ENCODE measurements around the gene APC2.
"Not testable (repeated sequence)": the region's sequence is repeated elsewhere in the genome, so short reads cannot be mapped to it uniquely, and the experiment has no call there.

APC2 gene

DNA sequence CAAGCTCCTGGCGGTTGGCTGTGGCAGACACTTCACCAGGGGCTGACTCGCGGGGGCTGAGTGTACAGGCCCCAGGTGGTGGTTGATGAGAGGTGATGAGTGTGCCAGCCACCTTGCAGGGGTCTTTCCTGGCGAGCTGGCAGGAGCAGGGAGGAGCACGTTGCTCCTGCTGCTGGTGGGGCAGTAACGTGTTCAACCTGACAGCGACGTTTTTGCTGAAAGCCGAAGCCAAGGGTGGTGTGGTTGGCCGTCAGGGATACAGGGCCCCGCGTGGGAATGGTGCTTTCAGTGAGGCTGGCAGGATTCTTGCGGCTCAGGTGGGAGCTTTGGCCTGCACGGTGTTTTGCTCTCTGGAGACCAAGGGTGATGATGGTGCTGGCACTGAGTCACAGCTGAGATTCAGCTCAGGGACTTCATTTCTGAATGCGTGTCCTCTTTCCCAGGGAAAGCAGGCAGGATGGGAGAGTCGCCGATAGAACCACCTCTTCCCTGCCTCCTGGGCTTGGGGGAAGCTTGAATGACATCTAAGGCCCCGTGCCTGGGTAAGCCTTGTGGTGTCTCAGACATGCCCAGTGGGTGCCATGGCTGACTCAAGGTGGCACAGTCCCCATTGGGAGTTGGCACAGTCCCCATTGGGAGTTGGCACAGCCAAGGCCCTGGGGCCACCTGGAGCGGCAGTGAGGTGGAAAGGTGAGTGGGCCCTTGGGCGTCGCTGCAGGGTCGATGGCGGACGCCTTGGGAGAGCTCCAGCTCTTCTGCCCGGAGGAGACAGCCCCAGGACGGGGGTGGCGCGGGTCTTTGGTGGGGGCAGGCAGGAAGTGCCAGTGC lies 33.7 kb upstream of the APC2 start:
- no peak for DNase-seq (ENCODE audit: low read depth in 3 of 3)

DNA sequence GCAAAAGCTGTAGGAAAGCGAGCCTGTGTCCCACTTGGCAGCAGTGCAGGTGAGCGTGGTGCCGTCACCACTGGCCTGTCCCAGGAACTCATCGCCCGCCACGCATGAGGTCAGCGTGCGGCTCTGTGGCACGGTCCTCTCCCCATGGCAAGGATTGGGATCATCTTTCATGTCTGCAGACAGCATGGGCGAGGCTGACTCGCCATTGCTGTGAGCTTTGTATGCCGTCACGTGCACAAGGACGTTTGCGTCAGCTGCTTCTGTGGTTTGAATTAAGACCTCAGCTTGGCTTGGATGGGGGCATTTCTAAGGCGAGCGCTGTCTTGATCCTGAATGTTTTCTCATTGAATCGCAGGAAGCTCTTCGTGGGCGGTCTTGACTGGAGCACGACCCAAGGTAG lies 32.8 kb upstream of the APC2 start:
- no peak for DNase-seq (ENCODE audit: low read depth in 3 of 3)

DNA sequence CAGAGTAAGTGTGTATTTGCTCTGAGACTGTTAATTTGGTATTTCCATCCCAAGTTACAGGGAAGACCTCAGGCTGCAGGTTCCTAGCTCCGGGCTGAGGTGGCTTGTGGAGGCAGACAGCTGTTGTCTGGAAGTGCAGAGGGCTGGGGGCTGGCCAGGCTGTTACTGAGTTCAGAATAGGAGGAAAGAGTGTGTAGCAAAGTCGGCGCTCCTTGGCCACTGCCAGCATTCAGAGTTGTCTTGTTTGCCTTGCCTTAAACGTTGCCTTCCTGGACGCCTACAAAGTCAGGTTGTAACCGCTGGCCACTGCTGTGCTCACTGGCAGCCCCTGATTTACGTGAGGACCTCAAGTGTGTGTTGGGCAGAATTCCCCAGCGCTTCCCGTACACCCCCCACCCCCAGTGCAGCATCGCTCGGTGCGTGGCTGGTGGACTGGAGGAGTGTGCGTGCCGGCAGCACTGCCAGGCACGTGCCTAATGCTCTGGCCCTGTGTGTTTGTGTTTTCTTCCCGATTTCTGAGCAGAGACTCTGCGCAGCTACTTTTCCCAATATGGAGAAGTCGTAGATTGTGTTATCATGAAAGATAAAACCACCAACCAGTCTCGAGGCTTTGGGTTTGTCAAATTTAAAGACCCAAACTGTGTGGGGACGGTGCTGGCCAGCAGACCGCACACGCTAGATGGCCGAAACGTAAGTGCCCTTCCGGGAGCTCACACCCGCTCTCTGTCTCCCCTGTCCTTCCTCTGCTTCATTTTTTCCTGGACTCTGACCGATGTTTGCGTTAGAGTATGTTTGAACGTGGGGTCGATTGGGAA lies 32.0 kb upstream of the APC2 start:
- DNase-seq (ENCODE audit: low read depth in 3 of 3) = no peak

DNA sequence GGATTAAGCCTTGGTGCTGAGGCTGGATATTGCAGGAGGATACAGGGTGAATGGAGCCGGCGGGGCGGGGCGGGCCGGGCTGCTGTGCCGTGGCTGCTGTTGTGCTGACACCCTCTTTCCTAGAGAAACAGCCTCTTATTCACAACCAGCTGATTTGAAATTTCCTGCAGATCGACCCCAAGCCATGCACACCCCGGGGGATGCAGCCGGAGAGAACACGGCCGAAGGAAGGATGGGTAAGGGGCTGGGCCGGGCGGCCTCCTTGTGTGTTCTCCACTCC lies 31.5 kb upstream of the APC2 start:
- DNase-seq (ENCODE audit: low read depth in 3 of 3) = no peak

DNA sequence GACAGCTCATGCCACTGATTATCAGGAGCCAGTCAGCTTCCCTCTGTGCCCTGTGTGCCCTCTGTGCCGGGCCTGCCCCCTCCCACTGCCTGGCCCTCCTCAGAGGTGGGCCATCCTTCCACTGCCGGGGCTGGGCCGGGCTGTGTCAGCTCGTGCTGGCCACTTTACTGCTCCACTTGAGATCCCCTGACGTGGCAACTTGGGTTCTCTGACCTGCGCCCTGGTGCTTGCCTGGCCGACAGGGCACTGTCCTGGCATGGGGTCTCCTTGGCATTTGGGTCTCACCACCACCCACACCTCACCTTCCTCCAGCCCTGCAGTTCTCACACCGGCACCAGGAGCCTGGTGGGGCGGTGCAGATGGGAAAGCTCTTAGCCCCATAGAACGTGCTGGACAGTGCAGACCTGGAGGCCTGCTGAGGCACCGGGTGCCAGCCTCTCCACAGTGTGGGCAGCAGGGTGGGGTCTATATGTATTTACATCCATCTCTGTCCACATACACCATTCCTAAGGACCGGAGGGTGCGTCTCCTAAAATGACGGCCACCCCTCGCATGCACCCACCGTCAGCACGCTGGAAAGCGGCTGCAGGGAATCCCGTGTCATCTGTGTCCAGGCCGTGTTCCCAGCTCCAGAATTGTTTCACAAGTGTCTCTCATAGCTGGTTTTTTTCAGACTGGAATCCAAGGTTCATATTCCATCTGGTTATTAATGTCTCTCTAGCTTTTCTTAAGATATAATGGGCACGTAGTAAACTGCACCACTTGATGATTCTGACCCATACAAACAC lies 30.8 kb upstream of the APC2 start:
- DNase-seq (ENCODE audit: low read depth in 3 of 3) = no peak

DNA sequence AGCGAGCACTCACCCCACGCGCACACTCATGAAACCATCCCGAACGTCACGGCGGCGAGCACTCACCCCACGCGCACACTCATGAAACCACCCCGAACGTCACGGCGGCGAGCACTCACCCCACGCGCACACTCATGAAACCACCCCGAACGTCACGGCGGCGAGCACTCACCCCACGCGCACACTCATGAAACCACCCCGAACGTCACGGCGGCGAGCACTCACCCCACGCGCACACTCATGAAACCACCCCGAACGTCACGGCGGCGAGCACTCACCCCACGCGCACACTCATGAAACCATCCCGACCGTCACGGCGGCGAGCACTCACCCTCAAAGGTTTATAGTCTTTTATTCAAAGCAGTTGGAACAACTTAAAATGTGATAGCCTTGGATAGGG lies 29.8 kb upstream of the APC2 start:
- DNase-seq (ENCODE audit: low read depth in 3 of 3) = not testable (repeated sequence)

DNA sequence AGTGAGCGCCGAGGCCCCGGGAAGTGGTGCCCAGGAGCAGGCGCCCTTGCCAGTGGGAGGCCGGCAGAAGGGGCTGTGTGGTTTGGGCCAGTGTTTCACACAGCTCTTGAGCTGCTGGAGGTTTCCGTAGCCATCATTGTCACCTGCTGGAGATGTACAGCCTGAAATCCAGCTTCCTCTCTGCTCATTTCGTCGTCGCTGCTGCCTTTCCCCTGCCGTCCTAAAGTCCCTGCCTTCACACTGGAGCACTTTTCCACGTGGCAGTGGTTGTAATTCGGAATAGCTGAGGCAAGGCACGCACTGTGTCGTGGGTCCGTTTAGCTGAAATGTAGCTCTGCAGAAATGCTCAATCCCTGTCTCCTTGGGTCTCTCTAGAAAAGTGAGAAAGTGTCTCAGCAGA lies 29.3 kb upstream of the APC2 start:
- DNase-seq (ENCODE audit: low read depth in 3 of 3) = no peak

DNA sequence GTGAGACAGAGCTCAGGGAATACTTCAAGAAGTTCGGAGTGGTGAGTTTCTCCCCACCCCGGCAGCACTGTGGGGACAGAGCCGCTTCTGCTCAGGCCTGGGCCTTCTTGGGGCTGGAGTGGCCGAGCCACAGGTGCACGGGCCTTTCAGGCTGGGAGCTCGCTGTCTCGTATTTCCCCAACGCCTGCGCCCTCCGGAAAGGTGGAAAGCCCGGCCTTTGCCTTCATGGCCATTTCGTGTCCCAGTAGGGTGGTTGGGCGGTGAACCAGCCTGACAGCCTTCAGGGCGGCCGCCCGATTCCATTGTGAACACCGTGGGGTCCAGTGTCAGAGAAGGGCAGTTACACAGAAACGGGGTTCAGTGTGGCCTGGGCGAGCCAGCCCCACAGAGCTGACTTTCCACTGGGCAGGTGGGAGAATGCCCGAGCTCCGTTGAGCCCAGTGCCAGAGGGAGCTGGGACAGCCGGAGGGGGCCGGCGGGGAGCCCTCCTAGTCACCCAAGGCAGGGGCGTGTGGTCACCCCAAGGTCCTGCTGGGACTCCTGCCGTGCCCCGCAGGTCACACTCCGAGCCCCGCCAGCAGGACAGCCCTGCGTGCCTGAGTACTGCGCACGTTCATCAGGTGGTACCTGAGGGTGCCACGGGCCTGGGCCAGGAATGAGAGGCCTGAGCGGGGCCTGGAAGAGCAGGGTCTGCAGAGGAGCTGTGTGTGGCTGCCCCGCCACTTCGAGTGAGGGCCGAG lies 28.5 kb upstream of the APC2 start:
- no peak for DNase-seq (ENCODE audit: low read depth in 3 of 3)

DNA sequence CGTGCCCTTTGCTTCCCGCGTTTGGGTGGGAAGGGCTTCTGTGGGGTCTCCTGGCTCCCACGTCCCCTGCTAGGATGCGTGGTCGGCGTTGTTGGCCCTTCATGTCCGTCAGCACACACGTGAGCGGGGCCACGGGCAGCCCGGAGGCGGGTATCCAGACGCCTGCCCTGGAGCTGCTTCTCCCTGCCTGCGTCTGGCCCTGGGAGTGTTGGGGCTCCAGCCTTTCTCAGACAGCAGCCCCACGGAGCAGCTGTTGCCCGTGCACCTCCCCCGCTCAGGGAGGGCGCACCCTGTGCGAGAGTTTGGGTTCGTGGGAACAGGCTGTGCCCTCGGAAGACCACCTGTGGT lies 28.0 kb upstream of the APC2 start:
- no peak for DNase-seq (ENCODE audit: low read depth in 3 of 3)

DNA sequence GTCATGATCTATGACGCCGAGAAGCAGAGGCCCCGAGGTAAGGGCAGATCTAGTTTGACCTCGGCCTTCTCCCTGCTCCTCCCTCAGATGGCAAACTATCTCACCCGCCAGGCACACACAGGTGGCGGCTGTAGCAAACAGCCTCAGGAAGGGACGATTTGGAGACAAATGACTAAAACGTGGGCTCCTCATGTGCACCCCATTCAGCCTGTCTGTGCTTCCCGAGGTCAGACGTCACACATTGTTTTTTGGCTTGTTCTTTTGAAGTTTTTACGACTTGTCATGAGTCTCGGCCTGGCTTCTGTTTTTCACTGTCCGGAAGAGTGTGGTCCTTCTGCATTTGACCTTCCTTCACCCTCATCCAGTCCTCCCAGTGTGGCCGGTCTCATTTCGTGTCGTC lies 27.6 kb upstream of the APC2 start:
- DNase-seq (ENCODE audit: low read depth in 3 of 3) = no peak

DNA sequence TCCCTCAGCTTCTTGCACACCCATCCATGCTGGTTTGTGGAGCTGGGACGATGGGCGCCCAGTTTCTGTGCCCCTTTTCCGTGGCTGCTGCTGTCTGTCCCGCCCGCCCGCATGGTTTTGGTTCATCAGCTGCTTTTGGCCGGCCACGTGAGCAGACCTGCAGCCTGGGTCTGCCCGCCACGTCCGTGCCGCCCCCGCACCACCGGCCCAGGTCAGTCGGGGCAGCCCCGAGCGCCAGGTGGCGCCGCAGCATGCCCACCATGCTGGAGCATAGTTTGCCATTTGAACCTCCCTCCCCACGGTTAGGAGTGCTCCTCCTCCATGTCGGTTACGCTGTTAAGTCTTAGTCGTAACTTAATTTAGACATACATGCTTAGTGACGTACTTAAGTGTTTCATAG lies 27.0 kb upstream of the APC2 start:
- DNase-seq (ENCODE audit: low read depth in 3 of 3) = no peak

DNA sequence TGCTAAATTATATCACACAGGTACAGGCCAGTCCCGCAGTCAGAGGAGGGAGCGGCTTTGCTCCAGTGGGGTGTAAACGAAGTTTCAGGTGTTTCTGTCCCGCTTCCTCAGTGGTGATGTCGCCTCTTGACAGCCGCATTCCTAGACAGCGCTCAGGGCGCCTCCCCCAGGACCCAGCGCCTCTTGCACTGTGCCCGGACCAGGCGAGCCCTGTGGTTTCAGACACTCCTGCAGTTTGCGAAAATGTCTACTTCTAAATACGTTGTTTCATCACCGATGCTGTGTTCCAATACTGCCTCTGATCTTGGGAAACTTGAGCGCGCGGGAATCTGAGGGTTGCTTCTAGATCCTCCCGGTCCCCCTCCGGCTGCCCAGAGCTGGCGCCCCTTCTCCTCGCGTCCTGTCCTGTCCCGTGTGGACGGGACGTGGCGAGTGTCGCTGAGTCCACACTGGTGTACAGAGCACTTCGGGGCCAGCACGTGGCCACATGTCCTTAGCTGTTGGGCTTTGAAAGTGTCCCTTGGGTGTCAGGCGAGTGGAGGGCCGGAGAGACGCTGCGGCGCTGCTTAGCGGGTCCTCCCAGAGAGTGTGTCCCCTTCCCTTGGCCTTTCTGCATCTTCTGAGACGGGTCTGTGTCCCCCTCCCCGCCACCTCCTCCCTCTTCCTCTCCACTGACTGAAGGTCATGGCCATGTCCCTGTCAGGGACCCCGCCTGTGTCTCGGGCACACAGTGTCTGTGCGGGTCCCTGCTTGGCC lies 26.3 kb upstream of the APC2 start:
- no peak for DNase-seq (ENCODE audit: low read depth in 3 of 3)

DNA sequence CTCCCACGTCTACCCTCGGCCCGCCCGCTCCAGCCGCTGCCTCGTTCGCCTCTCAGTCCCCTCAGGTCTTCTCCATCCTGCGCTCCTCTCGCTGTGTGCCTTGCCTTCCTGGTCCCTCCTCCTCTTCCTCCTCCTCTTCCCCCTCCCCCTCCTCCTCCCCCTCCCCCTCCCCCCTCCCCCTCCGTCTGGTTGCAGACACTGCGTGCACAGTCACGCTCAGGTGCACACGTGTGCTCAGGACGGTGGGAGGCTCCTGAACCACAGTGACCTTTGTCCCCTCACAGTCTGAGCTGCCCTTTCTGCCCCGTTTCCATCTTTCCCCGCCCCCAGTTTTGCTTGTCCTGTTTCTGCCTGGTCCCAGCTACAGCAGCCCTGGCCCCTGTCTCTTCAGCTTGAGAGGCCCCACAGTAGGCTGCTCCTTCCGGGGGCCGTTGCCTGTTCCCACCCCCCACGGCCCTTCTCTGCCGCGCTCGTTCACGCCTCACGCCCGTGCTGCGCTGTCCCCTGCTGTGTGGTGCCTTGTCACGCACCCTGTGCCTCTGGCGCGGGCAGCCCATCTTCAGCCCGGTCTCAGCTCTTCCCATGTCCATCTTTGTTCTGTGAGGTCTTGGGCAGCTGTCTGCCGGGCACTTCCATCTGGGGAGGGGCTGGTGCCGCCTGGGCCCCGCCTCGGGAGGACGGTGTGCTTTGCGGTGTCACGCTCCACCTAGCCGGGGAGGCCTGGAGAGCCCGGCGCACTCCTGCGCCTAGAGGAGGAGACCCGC lies 25.5 kb upstream of the APC2 start:
- no peak for DNase-seq (ENCODE audit: low read depth in 3 of 3)

DNA sequence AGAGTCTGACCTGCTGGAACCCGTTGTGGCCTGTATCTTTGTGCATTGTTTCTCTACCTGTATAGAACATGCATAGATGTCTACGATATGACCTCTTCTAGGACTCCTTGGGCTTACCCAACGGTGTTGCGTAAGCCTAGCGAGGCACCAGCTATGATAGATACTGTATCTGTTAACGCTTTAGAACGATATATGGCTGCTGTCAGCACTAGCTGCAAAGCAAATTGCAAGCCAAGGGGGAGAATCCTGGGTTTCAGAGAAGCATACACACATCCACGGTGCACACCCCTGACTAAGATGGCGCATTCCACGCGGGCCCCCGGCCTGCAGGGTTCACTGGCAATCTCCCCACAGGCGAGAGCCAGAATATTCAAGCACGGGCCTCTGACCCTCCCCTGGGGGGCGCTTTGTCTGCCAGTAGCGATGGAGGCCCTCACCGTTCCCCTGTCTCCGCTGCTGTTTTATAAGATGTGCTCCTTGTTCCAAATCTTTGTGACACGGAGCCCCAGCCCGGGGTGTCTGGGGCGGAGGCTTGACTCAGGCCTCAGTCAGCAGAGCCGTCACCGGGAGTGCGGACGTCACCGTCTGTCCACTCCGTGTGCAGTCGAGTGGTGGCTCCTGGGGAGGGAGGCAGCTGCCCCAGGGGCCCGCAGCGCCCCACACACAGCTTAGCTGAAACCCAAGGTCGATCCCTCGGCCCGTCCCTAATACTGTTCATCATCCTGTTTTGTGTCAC lies 24.7 kb upstream of the APC2 start:
- no peak for DNase-seq (ENCODE audit: low read depth in 3 of 3)

DNA sequence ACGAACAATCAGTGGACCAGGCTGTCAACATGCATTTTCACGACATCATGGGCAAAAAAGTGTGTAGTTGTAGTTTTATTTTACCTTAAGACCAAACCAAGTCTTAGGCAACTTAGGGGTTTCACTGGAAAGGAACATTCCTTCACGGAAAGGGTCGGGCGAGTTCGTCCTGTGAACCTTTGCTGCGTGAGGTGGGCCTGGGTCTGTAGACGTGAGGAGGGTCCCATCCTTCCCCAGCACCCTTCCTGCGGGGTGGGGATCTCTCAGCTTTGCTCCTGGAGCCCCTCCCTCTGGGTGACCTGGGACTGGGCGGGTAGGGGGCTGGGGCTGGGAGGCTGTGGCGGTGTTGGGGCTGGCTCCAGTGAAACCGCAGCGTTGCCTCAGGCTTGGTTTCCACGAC lies 24.0 kb upstream of the APC2 start:
- DNase-seq (ENCODE audit: low read depth in 3 of 3) = no peak

DNA sequence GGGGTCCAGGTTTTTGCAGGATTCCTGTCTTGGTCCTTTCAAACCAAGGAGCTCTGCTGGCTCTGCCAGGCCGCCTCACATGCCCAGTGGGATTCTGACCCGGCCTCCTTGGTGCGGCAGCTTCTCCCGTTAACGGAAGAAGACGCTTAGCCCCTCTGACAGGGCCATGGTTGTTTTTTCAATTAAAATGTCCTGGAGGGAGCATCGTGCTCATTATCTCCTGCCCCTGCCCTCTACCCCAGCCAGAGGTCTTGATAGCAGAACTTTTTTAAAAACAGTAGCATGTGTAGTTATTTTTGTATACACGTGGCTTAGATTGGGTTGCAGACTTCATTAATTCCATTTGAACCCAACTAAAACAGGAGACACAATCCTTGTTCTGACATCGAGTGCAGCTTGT lies 23.2 kb upstream of the APC2 start:
- no peak for DNase-seq (ENCODE audit: low read depth in 3 of 3)

DNA sequence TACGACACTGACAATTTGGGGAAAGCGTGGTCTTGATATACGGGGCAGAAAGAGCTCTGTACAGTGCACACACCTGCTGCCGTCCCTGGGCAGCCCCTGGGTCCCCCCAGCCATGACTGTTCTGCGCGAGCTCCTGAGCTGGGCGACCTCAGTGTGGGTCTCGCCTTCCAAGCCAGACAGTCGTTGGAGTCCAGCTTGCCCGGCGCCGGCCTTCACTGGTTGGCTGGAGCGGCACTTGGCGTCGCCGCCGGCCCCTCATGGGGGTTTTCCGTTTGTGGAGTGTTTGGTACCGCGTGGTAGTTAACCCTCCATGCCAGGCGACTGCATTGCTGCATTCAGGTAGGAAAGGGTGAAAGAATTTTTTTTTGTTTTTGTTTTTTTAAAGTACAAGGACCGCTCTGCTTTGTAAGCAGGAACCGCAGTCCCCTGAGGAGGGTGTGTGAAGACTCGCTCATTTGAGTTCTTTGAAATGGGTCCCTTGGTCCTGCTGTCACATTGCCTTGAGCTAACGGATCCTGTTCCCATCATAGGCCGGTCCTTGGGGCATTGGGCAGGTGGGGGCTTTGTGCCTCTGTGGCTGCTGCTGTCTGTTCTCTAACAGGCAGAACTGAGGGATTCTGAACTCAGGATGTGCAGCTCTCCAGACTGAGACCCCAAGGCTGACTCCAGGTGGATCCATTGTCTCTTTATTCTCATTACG lies 22.6 kb upstream of the APC2 start:
- DNase-seq (ENCODE audit: low read depth in 3 of 3) = no peak

DNA sequence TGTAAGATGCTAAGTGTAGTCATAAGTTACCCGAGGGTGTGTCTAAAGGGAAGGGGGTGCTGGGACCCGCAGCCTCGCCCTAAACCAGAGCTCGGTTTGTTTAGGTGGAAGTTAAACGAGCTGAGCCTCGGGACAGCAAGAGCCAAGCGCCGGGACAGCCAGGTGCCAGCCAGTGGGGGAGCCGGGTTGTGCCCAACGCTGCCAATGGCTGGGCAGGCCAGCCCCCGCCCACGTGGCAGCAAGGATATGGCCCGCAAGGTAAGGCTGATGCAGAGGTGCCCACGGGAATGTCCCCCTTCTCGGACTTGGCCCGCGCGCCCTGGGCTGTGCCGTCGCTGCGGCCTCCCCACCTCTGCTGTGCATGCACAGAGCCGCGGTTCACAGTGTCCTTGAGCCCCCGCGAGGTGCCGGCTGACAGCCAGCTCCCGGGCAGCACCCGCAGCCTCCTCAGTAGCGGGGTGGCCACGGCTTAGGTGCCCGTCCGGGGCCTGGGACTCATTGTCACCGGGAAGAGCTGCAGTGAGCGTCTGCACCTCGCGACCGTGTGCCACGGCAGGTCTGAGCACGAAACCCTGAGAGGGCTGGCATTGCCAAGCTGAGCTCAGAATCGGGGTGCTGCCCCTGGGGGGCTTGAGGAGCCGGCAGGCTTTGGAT lies 21.1 kb upstream of the APC2 start:
- DNase-seq (ENCODE audit: low read depth in 3 of 3) = no peak

DNA sequence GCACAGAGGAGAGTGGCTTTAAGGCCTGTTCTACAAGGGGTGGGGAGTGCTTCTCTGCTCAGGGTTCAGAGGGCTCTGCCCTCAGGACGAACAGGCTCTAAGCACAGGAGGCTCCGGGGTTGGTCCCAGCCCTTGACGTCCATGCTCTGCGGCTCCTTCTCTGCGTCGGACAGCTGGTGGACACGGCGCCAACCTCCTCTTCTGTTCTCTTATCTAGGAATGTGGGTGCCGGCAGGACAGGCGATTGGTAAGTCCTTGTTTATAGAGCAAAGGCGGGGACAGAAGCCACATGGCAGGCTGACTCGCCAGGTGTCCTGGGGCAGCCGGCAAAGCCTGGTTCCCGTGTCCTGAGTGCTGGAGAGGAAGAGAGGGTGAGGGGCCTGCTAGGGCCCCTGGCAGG lies 20.2 kb upstream of the APC2 start:
- no peak for DNase-seq (ENCODE audit: low read depth in 3 of 3)

Data from stimulated activated CD4-positive, alpha-beta T cell treated with anti-CD3 and anti-CD28 coated beads, TNF-alpha, amount 100 ng/mL, for 24 hours (primary cell).